K562 (cell line): ENCODE data around the gene HGS. TPM values are rescaled to one million over a fixed set of nuclear protein-coding genes. Genes with fewer than 3 reads are reported as not detected.

Source experiments
- CBX3 ChIP-seq, 2 experiments: IDR thresholded peaks; 1 replicate in 1 of 2; 2 replicates in 1 of 2; pipeline ENCODE4 v1.6.1; 2012; ENCODE audit warnings: inconsistent platforms in 2 of 2, low read length in 2 of 2, borderline replicate concordance in 1 of 2, control low read depth in 1 of 2
- CBX5 ChIP-seq: IDR thresholded peaks from 2 replicates; pipeline ENCODE4 v1.6.1; 2014; ENCODE audit warnings: low read depth, borderline replicate concordance
- ETV1 ChIP-seq: fragments of 450-650 bp; conservative IDR thresholded peaks from 2 replicates; pipeline ENCODE4 v1.6.1; 2016; ENCODE audit warnings: missing genetic modification characterization, control low read depth, low read depth, missing compliant biosample characterization
- GATA2 ChIP-seq: sonication (generic); formaldehyde crosslinking; IDR thresholded peaks from 2 replicates; pipeline ENCODE4 v1.4.0; 2020; ENCODE audit warnings: mild to moderate bottlenecking, missing genetic modification reagents
- MECOM ChIP-seq: fragments of 250-450 bp; sonication (Bioruptor Pico); IDR thresholded peaks from 2 replicates; pipeline ENCODE4 v1.8.0; 2022; ENCODE audit warnings: inconsistent platforms
- MYNN ChIP-seq, 2 experiments: sonication (generic); formaldehyde crosslinking in 1 of 2; IDR thresholded peaks; 2 replicates each; pipeline versions ENCODE4 v1.5.0 to v1.6.1; 2016 to 2020; ENCODE audit warnings: antibody characterized with exemption in 1 of 2, missing genetic modification reagents in 1 of 2
- NR2F6 ChIP-seq: fragments of 450-650 bp; formaldehyde crosslinking; IDR thresholded peaks from 2 replicates; pipeline ENCODE4 v1.4.0; 2020; ENCODE audit warnings: mild to moderate bottlenecking
- POU5F1 ChIP-seq: fragments of 150-350 bp; IDR thresholded peaks from 2 replicates; pipeline ENCODE4 v1.6.1; 2014; ENCODE audit warnings: borderline replicate concordance, low read length, low read depth, mild to moderate bottlenecking; ENCODE audit not compliant: partially characterized antibody
- RBFOX2 ChIP-seq: fragments of 200-400 bp; formaldehyde crosslinking; IDR thresholded peaks from 2 replicates; pipeline ENCODE4 v1.6.1; 2017; ENCODE audit warnings: low read depth, mild to moderate bottlenecking, low read length, moderate library complexity
- RFX5 ChIP-seq: IDR thresholded peaks from 2 replicates; pipeline ENCODE4 v1.6.1; 2011; ENCODE audit warnings: low read depth, mild to moderate bottlenecking, improper control_type of control experiment, low read length
- SIX5 ChIP-seq, 2 experiments: IDR thresholded peaks; 2 replicates each; pipeline ENCODE4 v1.6.1; 2011; ENCODE audit warnings: low read length in 2 of 2, borderline replicate concordance in 1 of 2, low read depth in 1 of 2, mild to moderate bottlenecking in 1 of 2, moderate library complexity in 1 of 2; ENCODE audit not compliant: insufficient read depth in 1 of 2
- SRSF3 ChIP-seq: fragments of 200-400 bp; formaldehyde crosslinking; IDR thresholded peaks from 2 replicates; pipeline ENCODE4 v1.6.1; 2016; ENCODE audit warnings: mild to moderate bottlenecking, low read length, moderate library complexity; ENCODE audit not compliant: insufficient read depth
- ZNF444 ChIP-seq: fragments of 250-450 bp; sonication (Bioruptor Pico); IDR thresholded peaks from 2 replicates; pipeline ENCODE4 v1.4.0; 2020; ENCODE audit warnings: mild to moderate bottlenecking, moderate library complexity
- ZNF77 ChIP-seq: fragments of 250-450 bp; sonication (Bioruptor Pico); IDR thresholded peaks from 2 replicates; pipeline ENCODE4 v1.5.0; 2020
- polyA plus RNA-seq, 8 experiments: library from polyadenylated mRNA; depleted of rRNA in 4 of 8; stranded (reverse) in 5 of 8; unstranded in 3 of 8; fragments of >200 nt; fragmentation: Nextera tagmentation in 2 of 8; fragmentation: Illumina TruSeq in 1 of 8; extraction: Ambion mirVana in 2 of 8; extraction: Trizol in 1 of 8; gene quantifications; 2 replicates each; pipeline versions ENCODE4 v1.2.1 to v1.2.3, GENCODE V29; 2011 to 2014; ENCODE audit warnings: inconsistent platforms in 1 of 8, missing spikeins in 1 of 8
- total RNA-seq, 7 experiments: library from RNA; depleted of rRNA in 6 of 7; stranded (reverse); fragments of >200 nt in 6 of 7; fragmentation: Illumina TruSeq in 2 of 7; extraction: Trizol in 2 of 7; gene quantifications; 2 replicates each; pipeline versions ENCODE4 v1.2.1 to v1.2.3, GENCODE V29; 2011 to 2021; ENCODE audit warnings: low replicate concordance in 1 of 7
- TF ChIP-seq, protein P1 (sequence below): IDR thresholded peaks from 3 replicates; pipeline ENCODE4 v1.6.1; 2011; ENCODE audit warnings: borderline replicate concordance, mild to moderate bottlenecking; ENCODE audit not compliant: insufficient read length, insufficient read depth
- TF ChIP-seq, protein P2 (sequence below): fragments of 250-450 bp; sonication (Bioruptor Pico); IDR thresholded peaks from 2 replicates; pipeline ENCODE4 v1.8.0; 2021; ENCODE audit warnings: mild to moderate bottlenecking, moderate library complexity
- TF ChIP-seq, protein P3 (sequence below): fragments of 450-650 bp; conservative IDR thresholded peaks from 2 replicates; pipeline ENCODE4 v1.6.1; 2016; ENCODE audit warnings: missing genetic modification characterization, low read depth, mild to moderate bottlenecking, control low read depth, missing compliant biosample characterization
- TF ChIP-seq, protein P4 (sequence below): fragments of 450-650 bp; IDR thresholded peaks from one replicate; pipeline ENCODE4 v1.6.1; 2018; ENCODE audit warnings: mild to moderate bottlenecking, moderate library complexity; ENCODE audit not compliant: partially characterized antibody
- TF ChIP-seq, protein P5 (sequence below): sonication (generic); formaldehyde crosslinking; IDR thresholded peaks from 2 replicates; pipeline ENCODE4 v1.8.0; 2022; ENCODE audit warnings: mild to moderate bottlenecking, missing genetic modification reagents

HGS gene
- total and polyA plus RNA-seq, 9 of the 15 experiments (the other 6 are each of a cell fraction or from before 2014, with no cell fraction given) = 3.9 to 176 (median 77.1) TPM

DNA sequence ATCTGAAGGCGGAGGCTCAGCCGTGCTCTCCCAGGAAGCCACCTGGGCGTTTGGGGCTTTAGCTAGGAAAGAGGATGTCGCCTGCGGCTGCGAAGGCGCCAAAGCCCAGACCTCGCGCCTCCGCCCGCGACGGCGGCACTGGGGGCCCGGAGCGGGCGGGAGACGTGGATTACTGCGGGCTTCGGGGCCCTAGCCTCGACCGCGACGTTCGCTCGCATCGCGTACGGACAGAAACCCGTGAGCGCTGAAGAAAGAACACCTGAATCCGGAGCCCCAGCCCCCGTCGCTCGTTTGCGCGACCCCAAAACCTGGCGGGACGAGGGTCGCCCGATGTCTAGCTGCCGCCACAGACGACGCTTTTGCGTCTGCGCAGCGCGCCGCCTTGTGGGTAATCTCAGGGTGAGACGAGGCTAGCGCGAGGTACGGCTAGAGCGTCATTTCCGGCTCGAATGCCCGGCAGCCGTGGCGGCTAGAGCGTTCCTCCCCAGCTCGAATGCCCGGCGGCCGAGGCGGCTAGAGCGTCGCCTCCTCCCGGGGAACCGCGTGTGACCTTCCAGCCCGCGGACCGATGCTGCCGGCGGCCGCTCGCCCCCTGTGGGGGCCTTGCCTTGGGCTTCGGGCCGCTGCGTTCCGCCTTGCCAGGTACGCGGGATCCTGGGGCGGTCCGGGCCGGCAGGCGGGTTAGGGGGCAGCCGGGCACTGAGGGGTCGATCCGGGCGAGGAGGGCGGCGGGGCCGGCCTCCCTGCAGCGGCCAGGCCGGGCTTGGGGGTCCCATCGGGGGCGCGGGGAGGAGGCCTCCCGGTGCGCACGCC is 19.3 kb downstream of the HGS start, which contains the start of gene MRPL12 (continued):
- no peak for TF ChIP-seq POU5F1
- TF ChIP-seq, protein P1, sequence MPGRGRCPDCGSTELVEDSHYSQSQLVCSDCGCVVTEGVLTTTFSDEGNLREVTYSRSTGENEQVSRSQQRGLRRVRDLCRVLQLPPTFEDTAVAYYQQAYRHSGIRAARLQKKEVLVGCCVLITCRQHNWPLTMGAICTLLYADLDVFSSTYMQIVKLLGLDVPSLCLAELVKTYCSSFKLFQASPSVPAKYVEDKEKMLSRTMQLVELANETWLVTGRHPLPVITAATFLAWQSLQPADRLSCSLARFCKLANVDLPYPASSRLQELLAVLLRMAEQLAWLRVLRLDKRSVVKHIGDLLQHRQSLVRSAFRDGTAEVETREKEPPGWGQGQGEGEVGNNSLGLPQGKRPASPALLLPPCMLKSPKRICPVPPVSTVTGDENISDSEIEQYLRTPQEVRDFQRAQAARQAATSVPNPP = no peak
- no peak for TF ChIP-seq MECOM (CRISPR knock-in tag)
- no peak for TF ChIP-seq SRSF3
- TF ChIP-seq NR2F6 = no peak
- TF ChIP-seq, protein P2, sequence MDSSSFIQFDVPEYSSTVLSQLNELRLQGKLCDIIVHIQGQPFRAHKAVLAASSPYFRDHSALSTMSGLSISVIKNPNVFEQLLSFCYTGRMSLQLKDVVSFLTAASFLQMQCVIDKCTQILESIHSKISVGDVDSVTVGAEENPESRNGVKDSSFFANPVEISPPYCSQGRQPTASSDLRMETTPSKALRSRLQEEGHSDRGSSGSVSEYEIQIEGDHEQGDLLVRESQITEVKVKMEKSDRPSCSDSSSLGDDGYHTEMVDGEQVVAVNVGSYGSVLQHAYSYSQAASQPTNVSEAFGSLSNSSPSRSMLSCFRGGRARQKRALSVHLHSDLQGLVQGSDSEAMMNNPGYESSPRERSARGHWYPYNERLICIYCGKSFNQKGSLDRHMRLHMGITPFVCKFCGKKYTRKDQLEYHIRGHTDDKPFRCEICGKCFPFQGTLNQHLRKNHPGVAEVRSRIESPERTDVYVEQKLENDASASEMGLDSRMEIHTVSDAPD (CRISPR knock-in tag) = no peak
- TF ChIP-seq CBX5 = no peak
- TF ChIP-seq ZNF77 = no peak
- TF ChIP-seq, protein P3, sequence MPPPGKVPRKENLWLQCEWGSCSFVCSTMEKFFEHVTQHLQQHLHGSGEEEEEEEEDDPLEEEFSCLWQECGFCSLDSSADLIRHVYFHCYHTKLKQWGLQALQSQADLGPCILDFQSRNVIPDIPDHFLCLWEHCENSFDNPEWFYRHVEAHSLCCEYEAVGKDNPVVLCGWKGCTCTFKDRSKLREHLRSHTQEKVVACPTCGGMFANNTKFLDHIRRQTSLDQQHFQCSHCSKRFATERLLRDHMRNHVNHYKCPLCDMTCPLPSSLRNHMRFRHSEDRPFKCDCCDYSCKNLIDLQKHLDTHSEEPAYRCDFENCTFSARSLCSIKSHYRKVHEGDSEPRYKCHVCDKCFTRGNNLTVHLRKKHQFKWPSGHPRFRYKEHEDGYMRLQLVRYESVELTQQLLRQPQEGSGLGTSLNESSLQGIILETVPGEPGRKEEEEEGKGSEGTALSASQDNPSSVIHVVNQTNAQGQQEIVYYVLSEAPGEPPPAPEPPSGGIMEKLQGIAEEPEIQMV = no peak
- TF ChIP-seq, protein P4, sequence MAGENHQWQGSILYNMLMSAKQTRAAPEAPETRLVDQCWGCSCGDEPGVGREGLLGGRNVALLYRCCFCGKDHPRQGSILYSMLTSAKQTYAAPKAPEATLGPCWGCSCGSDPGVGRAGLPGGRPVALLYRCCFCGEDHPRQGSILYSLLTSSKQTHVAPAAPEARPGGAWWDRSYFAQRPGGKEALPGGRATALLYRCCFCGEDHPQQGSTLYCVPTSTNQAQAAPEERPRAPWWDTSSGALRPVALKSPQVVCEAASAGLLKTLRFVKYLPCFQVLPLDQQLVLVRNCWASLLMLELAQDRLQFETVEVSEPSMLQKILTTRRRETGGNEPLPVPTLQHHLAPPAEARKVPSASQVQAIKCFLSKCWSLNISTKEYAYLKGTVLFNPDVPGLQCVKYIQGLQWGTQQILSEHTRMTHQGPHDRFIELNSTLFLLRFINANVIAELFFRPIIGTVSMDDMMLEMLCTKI = no peak
- TF ChIP-seq RFX5 = no peak; the same call in 1 of the 2 replicates
- TF ChIP-seq MYNN (IDR thresholded peaks at IDR 0.05) = peak; percentile 44; the same call in 1 of the 2 replicates
- TF ChIP-seq MYNN (CRISPR knock-in tag; IDR thresholded peaks at IDR 0.05) = no peak
- TF ChIP-seq, protein P5, sequence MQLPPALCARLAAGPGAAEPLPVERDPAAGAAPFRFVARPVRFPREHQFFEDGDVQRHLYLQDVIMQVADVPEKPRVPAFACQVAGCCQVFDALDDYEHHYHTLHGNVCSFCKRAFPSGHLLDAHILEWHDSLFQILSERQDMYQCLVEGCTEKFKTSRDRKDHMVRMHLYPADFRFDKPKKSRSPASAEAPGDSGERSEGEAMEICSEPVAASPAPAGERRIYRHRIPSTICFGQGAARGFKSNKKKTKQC (CRISPR knock-in tag) = 0 out of 2 replicates have a peak, but pooled peaks have one; percentile 16
- TF ChIP-seq SIX5 (IDR thresholded peaks at IDR 0.05; ENCODE audit: borderline replicate concordance in 1 of 2, insufficient read depth in 1 of 2, low read depth in 1 of 2, low read length in 2 of 2) = peak; percentile 17 to 26; a peak in 2 of 4 replicates
- peak; percentile 98 for TF ChIP-seq RBFOX2
- no peak for TF ChIP-seq ZNF444 (CRISPR knock-in tag)
- no peak for TF ChIP-seq CBX3 (IDR thresholded peaks at IDR 0.05; ENCODE audit: borderline replicate concordance in 1 of 2, low read length in 2 of 2)
- no peak for TF ChIP-seq GATA2 (CRISPR knock-in tag)
- TF ChIP-seq ETV1 (tag) = peak; percentile 93
